ENCODE data around the gene ACTN4.

DNA sequence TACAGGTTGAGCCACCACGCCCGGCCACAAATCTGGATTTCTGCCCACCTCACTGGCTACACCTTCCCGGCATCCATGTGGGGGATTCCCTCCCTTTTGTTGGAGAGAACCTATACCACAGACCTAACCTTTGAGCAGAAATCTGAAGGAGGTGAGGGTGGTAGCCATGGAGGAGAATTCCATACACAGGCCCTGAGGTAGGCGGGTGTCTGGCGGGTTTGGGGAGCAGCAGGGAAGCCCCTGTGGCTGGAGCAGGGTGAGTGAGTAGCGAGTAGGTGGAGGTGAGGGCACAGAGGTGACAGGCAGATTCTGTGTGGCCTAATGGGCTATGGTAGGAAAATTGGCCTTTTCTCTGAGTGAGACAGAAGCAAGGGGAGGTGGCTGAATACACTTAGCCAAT, 17.9 kb upstream of the ACTN4 start:
- TF ChIP-seq, protein P1, sequence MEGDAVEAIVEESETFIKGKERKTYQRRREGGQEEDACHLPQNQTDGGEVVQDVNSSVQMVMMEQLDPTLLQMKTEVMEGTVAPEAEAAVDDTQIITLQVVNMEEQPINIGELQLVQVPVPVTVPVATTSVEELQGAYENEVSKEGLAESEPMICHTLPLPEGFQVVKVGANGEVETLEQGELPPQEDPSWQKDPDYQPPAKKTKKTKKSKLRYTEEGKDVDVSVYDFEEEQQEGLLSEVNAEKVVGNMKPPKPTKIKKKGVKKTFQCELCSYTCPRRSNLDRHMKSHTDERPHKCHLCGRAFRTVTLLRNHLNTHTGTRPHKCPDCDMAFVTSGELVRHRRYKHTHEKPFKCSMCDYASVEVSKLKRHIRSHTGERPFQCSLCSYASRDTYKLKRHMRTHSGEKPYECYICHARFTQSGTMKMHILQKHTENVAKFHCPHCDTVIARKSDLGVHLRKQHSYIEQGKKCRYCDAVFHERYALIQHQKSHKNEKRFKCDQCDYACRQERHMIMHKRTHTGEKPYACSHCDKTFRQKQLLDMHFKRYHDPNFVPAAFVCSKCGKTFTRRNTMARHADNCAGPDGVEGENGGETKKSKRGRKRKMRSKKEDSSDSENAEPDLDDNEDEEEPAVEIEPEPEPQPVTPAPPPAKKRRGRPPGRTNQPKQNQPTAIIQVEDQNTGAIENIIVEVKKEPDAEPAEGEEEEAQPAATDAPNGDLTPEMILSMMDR (IDR thresholded peaks at IDR 0.05; ENCODE audit: borderline replicate concordance, extremely low read depth, low read length, poor library complexity, severe bottlenecking) = no peak
- TF ChIP-seq EZH2 (IDR thresholded peaks at IDR 0.05; ENCODE audit: borderline replicate concordance, low read depth, low read length, severe bottlenecking) = no peak

Measured in DND-41 (cell line).